ENCODE data around the gene GJC2.

- TF ChIP-seq, protein P1, sequence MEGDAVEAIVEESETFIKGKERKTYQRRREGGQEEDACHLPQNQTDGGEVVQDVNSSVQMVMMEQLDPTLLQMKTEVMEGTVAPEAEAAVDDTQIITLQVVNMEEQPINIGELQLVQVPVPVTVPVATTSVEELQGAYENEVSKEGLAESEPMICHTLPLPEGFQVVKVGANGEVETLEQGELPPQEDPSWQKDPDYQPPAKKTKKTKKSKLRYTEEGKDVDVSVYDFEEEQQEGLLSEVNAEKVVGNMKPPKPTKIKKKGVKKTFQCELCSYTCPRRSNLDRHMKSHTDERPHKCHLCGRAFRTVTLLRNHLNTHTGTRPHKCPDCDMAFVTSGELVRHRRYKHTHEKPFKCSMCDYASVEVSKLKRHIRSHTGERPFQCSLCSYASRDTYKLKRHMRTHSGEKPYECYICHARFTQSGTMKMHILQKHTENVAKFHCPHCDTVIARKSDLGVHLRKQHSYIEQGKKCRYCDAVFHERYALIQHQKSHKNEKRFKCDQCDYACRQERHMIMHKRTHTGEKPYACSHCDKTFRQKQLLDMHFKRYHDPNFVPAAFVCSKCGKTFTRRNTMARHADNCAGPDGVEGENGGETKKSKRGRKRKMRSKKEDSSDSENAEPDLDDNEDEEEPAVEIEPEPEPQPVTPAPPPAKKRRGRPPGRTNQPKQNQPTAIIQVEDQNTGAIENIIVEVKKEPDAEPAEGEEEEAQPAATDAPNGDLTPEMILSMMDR (IDR thresholded peaks at IDR 0.05), result no peak
- TF ChIP-seq POLR2A (IDR thresholded peaks at IDR 0.05), result no peak
Observed at GRCh38 chr1:228184152-228184551, 34.4 kb downstream of the GJC2 start.
